A673 (cell line): ENCODE results near the gene DNAH5. TPM values are rescaled to one million over a fixed set of nuclear protein-coding genes. Genes with fewer than 3 reads are reported as not detected.
"Not testable (repeated sequence)": the region's sequence is repeated elsewhere in the genome, so short reads cannot be mapped to it uniquely, and the experiment has no call there.

Experiments used
- BruUV-seq: library from RNA; stranded (reverse); fragments of 400-500 nt; replicated peaks from 2 replicates; lab custom pipeline; 2021; lab: Mats Ljungman, UMichigan
- CTCF ChIA-PET: fragments of 300-600 bp; sonication (Branson Sonifier 250); formaldehyde crosslinking; loops from one replicate; lab custom pipeline; 2022; ENCODE audit warnings: antibody characterized with exemption; lab: Charles Lee
- POLR2A ChIA-PET: fragments of 300-600 bp; sonication (Branson Sonifier 250); formaldehyde crosslinking; loops from one replicate; lab custom pipeline; 2022; ENCODE audit warnings: antibody characterized with exemption; ENCODE audit not compliant: low non-redundant PET; lab: Charles Lee
- DNase-seq: peaks from one replicate; pipeline ENCODE4 v3.0.0-alpha.2; 2015; ENCODE audit warnings: low spot score
- H3K27ac ChIP-seq: fragments of 200-600 bp; sonication (generic); 2 replicates; pipeline ENCODE4 v1.5.1; 2016; ENCODE audit warnings: mixed run types, low read depth, mild to moderate bottlenecking, mixed read lengths, antibody characterized with exemption, low read length; ENCODE audit not compliant: poor library complexity, severe bottlenecking
- H3K27me3 ChIP-seq: fragments of 200-600 bp; sonication (generic); replicated peaks from 2 replicates; pipeline ENCODE4 v1.6.1; 2017; ENCODE audit warnings: mixed run types, low read depth, mild to moderate bottlenecking, mixed read lengths, antibody characterized with exemption, low read length; ENCODE audit not compliant: insufficient read depth, poor library complexity
- H3K36me3 ChIP-seq: fragments of 200-600 bp; sonication (generic); 2 replicates; pipeline ENCODE4 v1.6.1; 2016; ENCODE audit warnings: mixed run types, mild to moderate bottlenecking, mixed read lengths, antibody characterized with exemption, low read length; ENCODE audit not compliant: insufficient read depth, poor library complexity, severe bottlenecking
- H3K4me1 ChIP-seq: fragments of 200-600 bp; sonication (generic); 2 replicates; pipeline ENCODE4 v1.6.1; 2017; ENCODE audit warnings: mixed run types, mild to moderate bottlenecking, mixed read lengths, antibody characterized with exemption, low read length; ENCODE audit not compliant: insufficient read depth, poor library complexity, severe bottlenecking
- H3K4me3 ChIP-seq: fragments of 200-600 bp; sonication (generic); 2 replicates; pipeline ENCODE4 v1.5.1; 2016; ENCODE audit warnings: low read depth, mixed run types, mild to moderate bottlenecking, mixed read lengths, low read length; ENCODE audit not compliant: poor library complexity, severe bottlenecking
- H3K9me3 ChIP-seq: fragments of 200-600 bp; sonication (generic); 2 replicates; pipeline ENCODE4 v1.6.1; 2016; ENCODE audit warnings: mixed run types, low read depth, mild to moderate bottlenecking, mixed read lengths, antibody characterized with exemption, low read length; ENCODE audit not compliant: poor library complexity, severe bottlenecking
- CTCF ChIP-seq: fragments of 300-800, 200-600 bp; sonication (generic); conservative IDR thresholded peaks from 2 replicates; pipeline ENCODE4 v1.5.1; 2017; ENCODE audit warnings: low read depth, mild to moderate bottlenecking, antibody characterized with exemption, low read length, moderate library complexity, mixed read lengths
- EZH2 ChIP-seq: fragments of 200-600 bp; sonication (generic); IDR thresholded peaks from 2 replicates; pipeline ENCODE4 v1.6.1; 2017; ENCODE audit warnings: borderline replicate concordance, low read depth, mild to moderate bottlenecking, mixed read lengths, antibody characterized with exemption, low read length; ENCODE audit not compliant: poor library complexity, severe bottlenecking
- intact Hi-C: fragments of 100-400 bp; cut with micrococcal nuclease; formaldehyde crosslinking; loops from one replicate; pipeline ENCODE4 v1.10.0; 2022; ENCODE audit not compliant: unreplicated experiment
- total RNA-seq: library from RNA; stranded (reverse); gene quantifications from 2 replicates; pipeline ENCODE4 v1.2.3, GENCODE V29; 2021

DNAH5 gene
- total RNA-seq, 1 experiment from 2014 or later, result not detected

- ChIA-PET POLR2A (no interaction called here), CTCF (no interaction called here)
- H3K9me3 ChIP-seq, result no peaks in the 10 kb centered on the region
- H3K27ac ChIP-seq, result no peak overlapping the region
- H3K4me1 ChIP-seq, result no peaks in the 10 kb centered on the region
- H3K27me3 ChIP-seq, result peaks cover 3% of the 10 kb centered on the region
- TF ChIP-seq CTCF, result no peak
- TF ChIP-seq EZH2, result no peak
- no peak overlapping the region for H3K4me3 ChIP-seq
- no peaks in the 10 kb centered on the region for H3K36me3 ChIP-seq
- intact Hi-C loops, result no loop called here
- no TSS peak for BruUV-seq
- DNase-seq, result no peak
Measured at GRCh38 chr5:13809921-13810320, 134.6 kb downstream of the DNAH5 start.

DNA sequence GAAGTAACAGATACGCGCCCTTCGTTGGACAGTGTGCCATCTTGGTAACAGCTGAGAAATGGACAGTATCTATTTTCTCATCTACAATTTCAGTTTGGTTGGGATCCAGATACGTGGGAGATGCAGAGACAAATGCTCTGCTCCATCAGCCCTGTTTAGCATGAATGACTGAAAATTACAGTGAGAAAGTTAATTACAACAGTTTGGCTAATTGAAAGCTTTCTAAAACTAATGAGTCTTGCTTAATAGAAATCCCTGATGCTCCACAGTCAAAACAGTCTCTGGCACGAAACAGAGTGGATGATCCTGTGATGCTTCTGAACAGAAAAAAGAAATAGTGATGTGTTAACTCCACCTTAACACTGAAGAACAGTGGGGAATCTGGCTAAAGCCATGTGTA lies 140.2 kb downstream of the DNAH5 start:
- H3K27ac ChIP-seq, result no peak overlapping the region
- ChIA-PET POLR2A (no interaction called here), CTCF (no interaction called here)
- BruUV-seq, result no TSS peak
- no peak for DNase-seq
- no peaks in the 10 kb centered on the region for H3K27me3 ChIP-seq
- TF ChIP-seq EZH2, result no peak
- no peak for TF ChIP-seq CTCF
- no peaks in the 10 kb centered on the region for H3K9me3 ChIP-seq
- H3K4me3 ChIP-seq, result no peak overlapping the region
- intact Hi-C loops, result no loop called here
- no peaks in the 10 kb centered on the region for H3K36me3 ChIP-seq
- no peaks in the 10 kb centered on the region for H3K4me1 ChIP-seq

- H3K9me3 ChIP-seq, DNase-seq, H3K4me3 ChIP-seq, H3K27ac ChIP-seq, CTCF ChIA-PET, H3K4me1 ChIP-seq, H3K36me3 ChIP-seq, BruUV-seq, intact Hi-C loops, H3K27me3 ChIP-seq, POLR2A ChIA-PET: not testable (repeated sequence)
Measured at GRCh38 chr5:13798569-13798968, 145.9 kb downstream of the DNAH5 start.

GRCh38 chr5:13785781-13786415 lies 158.6 kb downstream of the DNAH5 start:
- Histone ChIP-seq H3K36me3 (no peaks in the 10 kb centered on the region), H3K27ac (no peak overlapping the region), H3K4me1 (no peaks in the 10 kb centered on the region), H3K27me3 (no peaks in the 10 kb centered on the region), H3K4me3 (no peak overlapping the region), H3K9me3 (no peaks in the 10 kb centered on the region)
- TF ChIP-seq CTCF (no peak), EZH2 (no peak)
- DNase-seq, result no peak
- ChIA-PET CTCF (no interaction called here), POLR2A (no interaction called here)
- intact Hi-C loops, result no loop called here
- no TSS peak for BruUV-seq
